Activated CD4-positive, alpha-beta T cell treated with anti-CD3 and anti-CD28 coated beads, Interleukin-2, amount 50 U/mL, for 24 hours (primary cell): ENCODE results near the gene RASGRF1.

Source experiments
- DNase-seq, 2 donors: peaks; one replicate each; pipeline ENCODE4 v3.0.0-alpha.2; 2020; ENCODE audit warnings: low read depth in 1 of 2, low spot score in 1 of 2

RASGRF1 gene

DNA sequence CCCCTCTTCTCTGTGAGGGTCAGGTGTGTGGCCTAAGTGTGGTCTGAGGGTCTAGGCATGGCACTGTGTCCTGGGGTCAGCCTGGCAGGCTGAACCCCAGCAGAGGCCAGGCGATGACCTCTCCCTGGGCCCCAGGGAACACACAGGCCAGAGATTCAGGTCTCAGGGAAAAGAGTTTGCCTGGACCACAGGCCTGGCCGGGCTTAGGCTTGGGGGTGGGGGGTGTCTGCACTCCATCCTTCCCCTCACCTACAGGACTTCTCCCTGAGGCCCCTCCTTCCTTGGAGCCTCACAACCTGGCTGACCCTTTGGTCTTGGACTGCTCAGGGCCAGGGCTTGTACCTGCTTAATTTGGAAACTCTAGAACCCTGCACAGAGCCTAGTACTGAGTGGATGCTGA lies 21.8 kb downstream of the RASGRF1 start:
- DNase-seq: no peak

DNA sequence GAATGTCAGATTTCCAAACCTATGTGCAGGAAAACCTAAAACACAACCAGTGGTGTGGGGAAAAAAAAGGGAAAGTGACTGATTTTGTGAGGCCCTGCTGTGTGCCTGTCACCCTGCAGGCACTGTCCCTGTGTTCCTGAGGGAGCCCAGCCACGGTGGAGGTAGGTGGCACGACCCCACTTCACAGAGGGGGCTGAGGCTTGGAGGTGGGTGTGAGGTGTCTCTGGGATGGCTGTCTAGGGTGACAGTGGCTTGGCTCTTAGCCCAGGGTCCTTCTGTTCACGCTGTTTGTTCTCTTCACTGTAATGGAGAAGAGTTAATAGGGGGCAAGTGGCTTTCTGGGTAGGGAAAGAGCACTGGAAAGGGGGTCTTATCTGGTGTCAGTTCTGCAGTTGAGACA lies 22.6 kb downstream of the RASGRF1 start:
- DNase-seq: no peak

DNA sequence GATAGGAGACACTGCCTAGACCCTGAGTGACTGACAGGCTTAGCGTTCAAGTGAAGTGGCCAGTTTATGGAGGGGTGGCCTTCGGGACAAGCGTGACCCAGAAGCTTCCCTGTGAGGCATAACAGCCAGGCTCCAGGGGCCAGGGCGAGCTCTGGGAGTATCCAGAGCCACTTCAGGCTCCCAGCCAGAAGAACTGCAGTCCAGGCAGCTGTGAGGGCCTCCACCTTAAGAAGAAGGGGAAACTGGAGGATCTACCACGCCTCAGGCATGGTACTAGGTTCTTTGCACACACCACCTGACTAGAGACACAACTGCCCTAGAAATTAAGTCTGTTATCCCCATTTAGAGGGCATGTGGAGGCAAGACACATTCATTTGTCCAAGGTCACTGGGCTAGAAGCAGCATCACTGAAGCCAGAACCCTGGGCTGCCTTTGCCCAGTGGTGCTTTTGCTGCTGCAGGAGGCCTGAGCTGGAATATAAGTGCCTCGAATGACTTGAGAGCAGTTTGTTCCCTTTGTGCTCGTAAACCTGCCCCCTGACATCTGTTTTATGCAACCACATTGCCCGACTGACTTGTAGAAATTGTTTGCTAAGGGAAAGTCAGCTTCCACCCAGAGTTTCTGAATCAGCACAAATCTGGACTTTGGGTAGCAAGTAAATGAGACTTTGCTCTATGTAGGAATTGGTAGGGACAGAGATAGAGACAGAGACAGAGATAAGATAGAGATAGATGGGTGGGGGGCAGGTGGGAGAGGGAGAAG lies 23.3 kb downstream of the RASGRF1 start:
- DNase-seq: no peak

DNA sequence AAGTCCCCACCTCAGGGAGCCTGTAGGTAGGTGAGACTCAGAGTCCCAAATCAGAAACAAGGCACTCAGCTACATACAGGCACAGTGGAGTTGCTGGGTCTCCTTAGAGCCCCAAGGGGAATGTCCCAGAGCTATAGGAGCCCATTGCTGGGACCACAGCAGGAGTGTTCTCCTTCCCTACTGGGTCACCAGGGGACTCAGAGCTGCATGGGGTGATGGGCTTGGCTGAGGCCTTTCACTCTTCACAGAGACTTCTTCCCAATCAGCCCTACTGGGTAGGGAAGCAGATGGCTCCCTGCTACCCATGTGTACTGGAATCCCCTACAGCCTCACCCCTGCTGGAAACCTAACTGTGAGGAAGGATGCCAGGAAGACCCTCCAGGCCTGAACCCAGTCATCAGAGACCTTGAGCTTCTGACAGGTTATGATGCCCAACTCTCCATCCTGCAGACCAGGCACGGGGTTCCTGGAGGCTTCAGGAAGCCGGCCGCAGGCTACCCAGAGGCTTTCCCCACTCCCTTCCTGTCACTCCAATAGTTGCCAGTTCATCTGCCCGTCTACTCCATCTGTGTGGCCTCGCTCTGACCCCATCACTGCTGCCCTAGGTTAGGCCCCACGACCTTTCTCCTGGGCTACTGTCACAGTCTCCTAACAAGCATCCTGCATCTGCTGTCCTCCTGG lies 24.0 kb downstream of the RASGRF1 start:
- no peak for DNase-seq

DNA sequence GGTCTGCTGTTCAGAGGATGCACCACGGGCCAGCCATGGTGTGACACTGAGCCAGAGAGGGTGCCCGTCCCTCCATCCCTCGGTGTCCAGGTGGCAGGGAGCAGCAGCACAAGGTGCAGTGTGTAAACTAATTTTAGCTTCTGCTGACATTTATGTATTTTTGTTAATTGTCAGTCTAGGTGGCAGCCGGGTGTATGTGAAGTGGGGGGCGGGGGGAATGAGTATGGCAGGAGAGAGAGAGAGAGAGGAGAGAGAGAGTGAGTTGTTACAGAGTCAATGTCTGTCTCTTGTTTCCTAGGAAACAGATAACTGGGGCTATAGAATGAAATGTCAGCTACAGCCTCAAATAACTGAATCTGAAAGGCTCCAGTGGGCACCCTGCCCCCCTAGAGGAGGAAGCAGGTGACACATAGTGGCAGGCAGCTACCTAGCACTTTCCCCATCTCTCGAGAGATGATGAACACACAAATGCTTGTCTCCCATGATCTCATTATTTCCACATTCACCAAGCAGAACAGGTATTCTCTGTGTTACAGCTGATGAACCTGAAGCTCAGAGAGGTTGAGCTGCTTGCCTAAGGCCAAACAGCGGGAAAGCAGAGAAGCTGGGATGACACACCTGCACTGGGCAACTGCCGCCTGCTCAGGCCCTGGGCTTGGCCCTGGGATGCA lies 24.7 kb downstream of the RASGRF1 start:
- no peak for DNase-seq

DNA sequence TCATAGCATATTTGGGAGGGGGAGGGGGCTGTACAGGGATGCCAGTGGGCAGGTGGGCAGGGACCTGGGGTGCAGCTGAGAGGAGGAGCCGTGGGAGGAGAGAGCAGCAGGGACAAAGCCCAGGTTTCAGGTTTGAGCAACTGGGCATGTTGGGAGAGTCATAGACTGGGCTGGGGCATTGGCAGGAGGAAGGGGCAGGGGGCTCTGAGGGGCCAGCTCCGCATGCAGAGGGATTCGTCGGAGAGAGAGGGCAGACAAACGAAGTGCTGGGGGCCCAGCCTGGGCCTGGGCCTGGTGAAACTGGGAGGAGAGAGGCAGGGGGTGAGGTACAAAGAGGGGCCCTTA lies 25.2 kb downstream of the RASGRF1 start:
- no peak for DNase-seq

DNA sequence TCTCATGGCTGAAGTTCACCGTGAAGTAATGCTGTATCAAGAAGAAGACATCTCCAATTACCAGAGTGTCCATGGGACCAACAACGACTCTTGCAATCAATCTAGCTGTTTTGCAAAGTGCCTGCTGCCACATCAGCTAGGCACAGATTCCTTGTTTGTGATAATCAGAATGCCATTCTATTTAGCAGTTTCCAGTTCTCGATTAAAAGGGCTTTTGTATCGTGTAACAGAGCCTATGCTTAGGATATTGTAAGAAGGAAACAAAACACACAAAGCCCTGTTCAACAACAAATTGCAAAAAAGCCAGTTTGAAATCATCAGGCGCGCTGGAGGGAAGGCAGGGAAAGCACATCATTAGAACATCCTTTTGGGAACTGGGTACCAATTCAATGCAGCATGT lies 26.1 kb downstream of the RASGRF1 start:
- DNase-seq: no peak

DNA sequence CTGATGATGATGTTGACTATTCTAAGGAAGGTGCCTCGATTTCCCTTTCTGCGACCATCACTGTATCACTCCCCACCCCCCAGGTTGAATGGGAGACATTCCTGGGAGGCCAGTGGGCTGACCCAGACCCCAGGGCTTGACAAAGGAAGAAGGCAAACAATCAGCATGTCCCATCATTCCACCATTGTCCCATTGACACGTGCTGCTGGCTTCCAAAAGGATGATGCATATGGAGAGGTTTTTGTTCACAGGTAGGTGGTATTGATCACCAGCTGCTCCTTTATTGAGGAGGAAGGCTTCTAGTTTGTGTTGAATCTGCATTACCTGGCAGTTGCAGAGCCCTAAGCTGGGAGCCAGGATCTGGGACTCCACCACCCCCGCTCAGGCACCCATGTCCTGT lies 30.4 kb downstream of the RASGRF1 start:
- DNase-seq: no peak

DNA sequence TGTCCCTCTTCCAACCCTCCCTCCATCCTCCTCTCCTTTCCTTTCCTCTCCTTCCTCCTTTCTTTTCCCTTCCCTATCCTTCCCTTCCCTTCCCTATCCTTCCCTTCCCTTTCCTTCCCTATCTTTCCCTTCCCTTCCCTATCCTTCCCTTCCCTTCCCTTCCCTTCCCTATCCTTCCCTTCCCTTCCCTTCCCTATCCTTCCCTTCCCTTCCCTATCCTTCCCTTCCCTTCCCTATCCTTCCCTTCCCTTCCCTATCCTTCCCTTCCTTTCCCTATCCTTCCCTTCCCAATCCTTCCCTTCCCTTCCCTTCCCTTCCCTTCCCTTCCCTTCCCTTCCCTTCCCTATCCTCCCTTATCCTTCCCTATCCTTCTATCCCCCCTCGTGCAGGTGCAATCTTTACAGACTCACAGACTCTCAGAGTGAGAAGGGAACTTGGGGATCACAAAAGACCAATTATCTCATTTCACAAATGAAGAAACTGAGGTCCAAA lies 31.5 kb downstream of the RASGRF1 start:
- no peak for DNase-seq

DNA sequence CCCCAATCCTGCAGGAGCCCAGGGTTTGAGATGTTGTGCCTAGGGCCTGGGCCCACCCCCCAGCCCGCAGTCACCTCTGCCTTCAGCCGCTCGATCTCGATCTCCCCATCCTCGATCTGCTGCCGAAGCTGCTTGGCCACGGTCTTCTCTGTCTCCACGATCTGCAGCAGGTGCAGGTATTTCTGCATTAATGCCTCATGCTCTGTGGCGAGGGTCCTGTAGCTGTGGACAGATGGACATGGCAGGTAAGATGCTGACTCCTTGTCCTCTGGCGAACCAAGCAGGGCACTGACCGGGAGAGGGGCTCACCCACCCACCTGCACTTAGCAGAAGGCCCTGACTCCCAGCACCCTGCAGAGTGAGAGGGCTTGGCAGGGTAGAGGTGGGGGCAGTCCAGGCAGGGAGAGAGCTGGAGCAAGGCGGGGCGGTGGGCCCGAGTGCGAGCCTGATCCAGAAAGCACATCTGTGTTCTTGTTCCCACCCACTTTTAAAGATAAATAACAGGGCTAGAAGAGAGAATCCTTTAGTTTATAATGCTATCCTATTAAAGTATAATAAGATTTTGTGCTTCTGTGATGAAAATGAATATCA lies 32.2 kb downstream of the RASGRF1 start:
- no peak for DNase-seq

DNA sequence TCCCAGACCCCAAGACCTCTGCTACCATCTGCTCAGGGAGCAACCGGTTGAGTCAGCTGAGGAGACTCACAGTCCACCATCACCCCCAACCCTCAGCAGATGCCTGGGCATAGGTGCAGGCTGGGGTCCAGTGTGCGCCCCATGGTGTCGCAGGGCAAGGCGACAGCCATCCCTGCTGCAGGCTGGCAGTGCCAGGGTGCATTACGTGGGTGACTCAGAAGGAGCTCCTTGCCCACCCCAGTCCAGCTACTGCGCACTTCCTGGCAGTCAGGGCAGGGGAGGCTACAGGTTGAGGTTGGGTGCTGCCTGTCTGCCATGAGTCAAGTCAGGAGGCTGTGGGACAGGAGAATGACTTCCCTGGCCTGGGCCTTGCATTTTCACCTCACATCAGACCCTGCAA lies 33.5 kb downstream of the RASGRF1 start:
- no peak for DNase-seq

DNA sequence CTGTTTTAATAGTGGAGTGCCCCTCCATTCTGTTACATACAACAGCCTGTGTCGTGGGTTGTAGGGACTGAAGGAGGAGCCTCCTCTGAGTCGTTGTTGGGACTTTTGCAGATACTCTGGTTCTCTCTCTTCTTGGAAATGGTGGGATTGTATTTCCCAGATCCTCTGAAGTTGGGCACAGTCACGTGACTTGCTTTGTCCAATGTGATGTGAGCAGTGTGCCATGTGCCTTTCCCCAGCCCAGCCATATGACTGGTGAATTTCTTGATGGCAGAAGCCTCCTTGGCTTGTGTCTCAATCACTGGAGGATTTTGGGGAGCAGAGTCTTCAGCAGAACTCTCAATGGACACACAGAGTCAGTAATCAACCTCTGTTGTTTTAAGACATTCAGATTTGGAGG lies 36.2 kb downstream of the RASGRF1 start:
- no peak for DNase-seq

DNA sequence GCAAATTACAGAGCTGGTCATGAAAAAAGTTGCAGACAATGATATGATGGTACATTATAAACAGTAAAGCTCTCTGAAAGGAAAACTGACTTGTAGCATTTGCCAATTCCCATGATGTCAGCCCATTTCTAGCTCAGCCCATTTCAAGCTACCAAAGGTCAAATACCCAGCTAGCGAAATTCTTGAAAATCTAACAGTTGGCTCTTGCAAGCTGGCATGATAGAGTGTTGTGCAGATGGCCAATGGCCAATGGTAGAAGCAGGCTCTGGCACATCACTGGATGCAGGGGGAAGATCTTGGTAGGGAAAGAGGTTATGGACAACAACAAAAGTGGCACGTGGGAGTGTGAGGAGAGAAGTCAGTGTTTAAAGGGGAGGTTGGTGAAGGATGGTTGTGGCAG lies 36.7 kb downstream of the RASGRF1 start:
- no peak for DNase-seq

DNA sequence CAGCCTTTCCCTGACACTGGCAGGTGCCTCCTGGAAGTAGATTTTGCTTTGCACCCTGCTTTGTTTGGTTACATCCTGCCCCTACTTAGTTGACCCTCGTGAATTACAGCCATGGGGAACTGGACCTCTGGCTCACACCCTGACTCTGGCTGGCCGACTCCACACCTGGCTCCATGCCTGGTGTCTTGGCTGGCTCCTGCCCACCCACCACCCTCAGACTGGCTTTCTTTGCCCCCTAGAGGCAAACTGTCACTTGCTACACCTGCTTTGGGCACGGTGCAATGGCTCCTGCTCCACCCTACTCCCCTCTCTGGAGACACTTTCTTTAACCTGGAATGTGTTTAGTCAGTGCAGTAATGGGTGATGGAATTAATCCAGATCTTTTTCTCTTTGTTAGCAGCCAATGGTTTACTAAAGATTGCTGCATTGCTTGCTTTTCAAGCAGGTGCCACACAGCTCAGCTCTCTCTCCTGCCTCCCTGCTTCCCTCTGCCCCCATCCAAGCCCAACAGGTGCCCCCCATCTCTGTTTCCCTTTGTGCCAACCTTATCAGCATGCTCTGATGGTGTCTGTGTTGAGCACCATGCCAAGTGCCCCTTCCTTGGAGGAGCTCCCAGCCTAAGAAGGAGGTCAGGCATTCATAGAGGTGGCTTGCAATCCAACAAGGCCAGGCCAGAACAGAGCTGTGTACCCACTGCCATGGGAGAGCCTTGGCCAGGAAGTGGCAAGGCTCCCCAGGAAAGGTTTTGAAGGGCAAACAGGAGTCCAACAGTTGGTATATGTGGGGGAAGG lies 38.4 kb downstream of the RASGRF1 start:
- DNase-seq: no peak

DNA sequence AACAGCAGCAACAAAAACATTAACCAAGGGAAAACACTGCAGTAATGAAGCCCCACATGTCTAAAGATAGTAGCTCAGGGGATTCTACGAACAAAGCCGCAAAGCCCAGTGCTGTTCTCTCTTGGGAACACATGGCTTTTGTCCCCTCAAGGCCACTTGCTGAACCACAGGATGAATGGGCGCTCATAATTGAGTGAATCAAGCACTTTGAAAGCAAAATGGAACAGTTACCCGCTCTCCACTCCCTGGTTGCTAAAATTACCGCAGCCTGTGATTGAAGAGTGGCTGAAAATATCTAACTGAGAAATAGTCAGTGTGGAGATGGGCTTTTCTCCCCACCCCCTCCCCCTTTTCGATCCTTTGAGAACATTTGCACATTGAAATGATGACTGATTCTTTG lies 39.6 kb downstream of the RASGRF1 start:
- DNase-seq: no peak

DNA sequence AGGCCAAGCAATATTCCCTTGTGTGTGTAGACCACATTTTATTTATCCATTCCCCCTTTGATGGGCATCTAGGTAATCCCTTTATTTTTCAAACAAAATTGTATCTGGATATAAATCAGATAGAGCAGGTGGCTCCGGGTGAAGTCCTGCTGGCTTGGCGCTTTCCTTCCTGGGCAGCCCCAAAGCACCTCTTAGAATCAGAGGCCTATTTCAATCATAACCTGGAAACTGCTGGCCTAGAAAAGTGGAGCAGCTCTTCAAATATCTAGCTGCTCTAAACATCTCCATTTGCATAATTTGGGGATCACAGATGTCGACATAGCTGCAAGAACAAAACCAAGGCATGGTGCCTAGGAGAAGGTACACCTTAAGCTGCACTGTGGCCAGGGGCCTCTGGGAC lies 40.2 kb downstream of the RASGRF1 start:
- DNase-seq: no peak

DNA sequence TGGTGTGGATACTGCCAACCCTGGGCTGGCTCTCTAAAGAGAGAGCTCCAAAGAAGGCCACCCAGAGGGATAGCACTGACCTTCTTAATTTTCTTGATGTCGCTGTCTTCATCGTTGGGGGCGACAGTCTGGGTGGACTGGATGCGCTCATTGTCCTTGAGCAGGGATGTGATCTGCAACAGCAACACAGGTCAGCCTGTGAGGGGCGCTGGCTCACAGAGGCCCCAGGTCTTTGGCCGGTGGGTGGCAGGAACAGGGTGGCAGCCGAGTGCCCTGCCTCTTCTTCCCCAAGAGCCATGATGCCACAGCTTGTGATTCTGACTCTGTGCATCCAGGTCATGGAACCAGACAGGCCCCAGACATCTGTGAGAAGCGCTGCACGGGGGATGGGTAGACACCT lies 41.2 kb downstream of the RASGRF1 start:
- DNase-seq: no peak

DNA sequence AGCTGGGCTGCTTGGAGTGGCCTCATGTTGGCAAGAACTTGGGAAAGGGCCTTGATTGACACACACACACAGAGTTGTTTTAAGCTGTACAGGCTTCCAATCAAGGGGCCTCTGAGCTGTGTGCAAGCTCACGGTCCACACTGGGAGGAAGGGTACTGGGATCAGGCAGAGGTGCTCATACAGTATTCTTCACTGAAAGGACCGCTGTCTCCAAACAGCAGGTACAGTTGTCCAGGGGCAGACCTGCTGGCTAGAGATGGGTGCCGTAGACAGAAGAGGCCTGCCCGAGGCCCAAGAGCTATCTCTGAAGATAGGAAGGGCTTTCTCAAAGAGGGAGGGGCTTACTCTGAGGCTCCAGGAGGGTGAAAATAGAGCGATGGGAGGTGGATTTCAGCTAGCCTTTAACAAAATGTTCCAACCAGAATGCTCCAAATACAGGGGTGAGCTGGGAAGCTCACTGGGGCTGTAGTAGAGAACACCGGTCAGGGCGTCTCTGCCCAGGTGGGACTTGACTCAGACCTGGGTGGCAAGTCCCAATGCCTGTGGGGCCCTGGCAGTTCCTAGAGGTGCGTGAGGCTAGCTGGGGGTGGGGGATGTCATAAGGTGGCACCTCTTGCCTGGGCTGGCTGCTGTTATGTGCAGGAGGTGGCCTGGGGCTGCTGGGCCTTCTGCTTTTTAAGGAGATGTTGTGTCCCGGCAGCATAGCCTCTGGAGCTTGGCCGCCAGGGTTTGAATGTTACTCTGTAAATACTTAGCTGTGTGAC lies 42.7 kb downstream of the RASGRF1 start:
- DNase-seq: no peak

DNA sequence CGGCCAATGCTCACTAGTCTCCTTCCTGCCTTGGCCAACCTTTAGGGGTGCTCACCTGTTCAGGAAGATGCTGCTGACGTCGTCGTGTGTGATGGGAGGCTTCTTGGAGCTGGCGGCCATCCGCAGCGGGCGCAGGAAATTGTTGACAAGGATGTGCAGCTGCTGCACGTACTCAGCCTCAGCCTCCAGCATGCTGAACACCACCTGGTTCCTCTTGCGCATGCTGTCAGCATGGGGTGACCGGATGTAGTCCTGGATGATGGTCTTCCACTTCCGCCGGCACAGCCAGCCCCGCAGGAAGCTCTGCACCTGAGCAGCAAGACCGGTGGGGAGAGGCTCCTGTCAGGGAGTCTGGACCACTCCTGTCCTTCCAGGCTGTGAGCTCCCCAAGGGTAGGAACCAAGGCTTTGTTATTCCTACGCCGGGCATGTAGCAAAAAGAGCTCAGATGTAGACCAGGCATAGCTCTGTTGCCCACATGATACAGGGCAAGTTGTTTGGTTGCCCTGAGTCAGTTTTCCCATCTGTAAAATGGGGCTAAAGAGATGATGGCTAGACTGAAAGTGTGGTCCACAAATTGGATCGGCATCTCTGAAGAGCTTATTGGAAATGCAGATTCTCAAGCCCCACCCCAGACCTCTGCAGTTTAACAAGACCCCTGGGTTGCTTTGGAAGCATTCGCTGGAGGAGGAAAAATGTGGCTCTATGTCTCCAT lies 43.7 kb downstream of the RASGRF1 start:
- DNase-seq: no peak

DNA sequence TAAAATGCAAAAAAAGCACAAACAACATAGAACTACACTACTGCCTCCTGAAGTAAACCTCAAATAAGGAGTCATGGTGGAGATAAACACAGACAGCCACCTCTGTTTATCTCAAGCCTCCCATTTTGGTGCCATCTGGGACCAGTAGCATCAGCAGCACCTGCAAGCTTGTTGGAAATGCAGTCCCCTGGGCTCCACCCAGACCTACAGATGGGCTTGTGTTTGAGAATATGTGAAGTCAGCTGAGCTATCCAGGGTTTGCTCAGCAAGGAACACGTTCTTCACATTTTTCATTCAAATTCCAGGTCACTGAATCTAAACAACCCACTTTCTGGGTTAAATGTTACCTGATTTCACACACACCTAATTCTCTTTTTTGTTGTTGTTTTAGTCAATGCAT lies 45.5 kb downstream of the RASGRF1 start:
- DNase-seq: no peak
